GM15510 (cell line): ENCODE measurements around the gene TIMP2.

Source experiments
- POLR2A ChIP-seq: IDR thresholded peaks from 3 replicates; pipeline ENCODE4 v1.6.1; 2011; ENCODE audit warnings: borderline replicate concordance; ENCODE audit not compliant: insufficient read length; ENCODE audit errors: extremely low read depth

Gene TIMP2

DNA sequence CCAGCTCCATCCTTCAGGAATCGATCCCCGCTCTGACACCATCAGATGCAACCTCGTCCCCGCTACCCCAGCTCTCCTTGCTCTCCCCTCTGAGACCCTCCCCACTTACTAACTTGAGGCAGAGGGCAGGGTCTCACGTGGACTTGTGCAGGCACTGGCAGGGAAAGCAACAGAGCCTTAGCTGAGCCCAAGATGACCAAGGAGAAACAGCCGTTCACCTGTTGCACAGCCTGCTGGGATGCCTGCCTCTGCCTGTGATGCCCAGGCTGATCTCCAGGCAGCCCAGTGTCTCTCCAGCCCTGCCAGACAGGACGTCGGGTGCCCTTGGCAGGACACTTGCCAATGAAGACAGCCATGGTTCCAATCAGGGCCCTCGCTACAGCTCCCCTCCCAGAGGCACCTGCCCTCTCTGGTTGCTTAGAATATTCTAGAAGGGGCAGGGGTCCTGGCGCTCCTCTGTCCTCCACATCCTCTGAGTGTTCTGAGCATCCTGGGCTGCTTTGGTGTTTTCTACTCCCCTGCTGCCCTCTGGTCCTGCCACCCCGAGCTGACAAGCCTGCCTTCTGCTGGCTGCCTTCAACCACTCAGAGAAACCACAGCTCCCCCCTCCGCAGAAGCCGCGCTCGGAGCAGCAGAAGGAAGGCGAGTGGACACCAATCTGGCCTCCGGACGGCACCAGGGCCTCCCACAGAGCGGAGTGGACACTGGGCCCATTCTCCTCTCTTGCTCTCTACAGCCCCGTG, 28.9 kb downstream of the TIMP2 start:
- no peak for TF ChIP-seq POLR2A

DNA sequence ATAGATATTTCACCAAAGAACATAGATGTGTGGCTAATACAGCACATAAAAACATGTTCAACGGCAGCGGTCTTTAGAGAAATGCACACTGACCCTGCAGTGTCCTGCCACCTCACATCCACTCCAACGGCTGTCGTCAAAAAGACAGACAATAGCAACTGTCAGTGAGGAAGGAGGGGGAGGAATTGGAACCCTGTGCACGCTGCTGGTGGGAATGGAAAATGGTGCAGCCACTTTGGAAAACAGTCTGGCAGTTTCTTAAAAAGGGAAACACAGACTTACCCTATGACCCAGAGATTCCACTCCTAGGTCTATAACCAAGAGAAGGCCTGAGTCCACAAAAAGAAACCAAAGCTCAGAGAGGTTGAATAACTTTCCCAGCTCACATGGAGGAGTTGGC, 29.9 kb downstream of the TIMP2 start:
- TF ChIP-seq POLR2A: no peak

DNA sequence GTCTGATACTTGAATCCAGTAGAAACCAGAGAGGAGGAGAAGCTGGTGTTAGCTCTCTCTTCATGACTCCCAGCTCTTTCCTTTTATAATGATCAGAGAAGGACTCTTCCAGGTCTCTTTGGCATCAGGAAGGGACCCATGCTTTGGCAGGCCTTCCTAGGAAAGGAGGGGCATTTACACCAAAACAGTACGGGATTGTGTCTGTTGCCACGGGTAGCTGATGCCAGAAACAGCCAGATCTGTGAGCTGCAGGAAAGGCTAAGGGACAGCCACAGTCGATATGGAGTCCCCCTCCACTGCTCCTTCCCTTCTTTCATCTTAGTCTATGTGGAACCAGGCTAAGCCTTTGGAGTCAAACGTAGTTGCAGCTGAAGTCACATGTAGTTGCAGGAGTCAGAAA, 31.5 kb downstream of the TIMP2 start:
- TF ChIP-seq POLR2A: no peak

DNA sequence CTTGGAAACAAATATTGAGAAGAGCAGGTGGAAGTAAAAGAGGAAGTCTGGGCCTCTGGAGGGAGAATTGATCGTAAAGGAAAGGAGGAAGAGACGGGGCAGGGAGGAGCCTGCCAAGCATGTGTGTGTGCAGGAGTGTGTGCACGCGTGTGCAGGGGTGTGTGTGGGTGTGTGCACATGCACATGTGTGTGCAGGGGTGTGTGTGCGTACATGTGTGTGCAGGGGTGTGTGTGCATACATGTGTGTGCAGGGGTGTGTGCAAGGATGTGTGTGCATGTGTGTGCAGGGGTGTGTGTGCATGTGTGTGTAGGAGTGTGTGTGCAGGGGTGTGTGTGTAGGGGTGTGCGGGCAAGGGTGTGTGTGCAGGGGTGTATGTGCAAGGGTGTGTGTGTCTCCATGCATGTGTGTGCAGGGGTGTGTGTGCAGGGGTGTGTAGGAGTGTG, 32.2 kb downstream of the TIMP2 start:
- no peak for TF ChIP-seq POLR2A

DNA sequence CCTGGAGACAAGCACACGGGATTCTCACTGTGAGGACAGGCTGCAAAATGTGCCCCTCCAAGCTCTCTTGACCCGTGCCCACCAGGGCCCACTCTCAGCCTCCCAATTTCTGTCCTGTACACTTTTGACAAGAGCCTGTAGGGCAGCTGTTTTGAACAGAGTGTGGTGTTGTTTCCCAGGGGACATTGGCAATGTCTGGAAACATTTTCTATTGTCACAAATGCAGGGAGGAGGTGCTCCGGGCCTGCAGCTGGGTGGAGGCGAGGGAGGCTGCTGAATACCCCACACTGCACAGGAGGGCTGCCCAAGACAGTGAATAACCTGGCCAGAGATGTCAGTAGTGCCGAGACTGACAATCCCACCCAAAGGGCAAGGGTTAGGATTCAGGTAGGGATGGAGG, 32.7 kb downstream of the TIMP2 start:
- TF ChIP-seq POLR2A: no peak

DNA sequence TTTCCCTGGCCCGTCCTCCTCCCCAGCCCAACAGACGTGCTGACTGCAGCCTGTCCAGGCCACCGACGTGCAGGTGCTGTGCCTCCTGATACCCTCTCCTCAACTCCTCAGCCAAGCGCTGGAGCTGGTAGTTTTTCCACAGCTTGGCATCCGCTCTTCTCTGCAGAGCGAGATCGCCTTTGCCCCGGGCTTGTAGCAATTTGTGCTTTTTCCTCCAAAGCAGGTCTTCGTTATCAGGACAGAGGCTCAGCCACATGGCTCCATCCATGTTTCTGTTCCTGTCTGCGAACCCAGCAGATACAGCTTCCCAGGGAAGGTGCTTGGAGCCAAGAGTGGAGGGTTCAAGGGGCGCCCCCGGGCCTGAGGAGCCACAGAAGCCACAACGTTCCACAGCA, 33.1 kb downstream of the TIMP2 start:
- TF ChIP-seq POLR2A: no peak

DNA sequence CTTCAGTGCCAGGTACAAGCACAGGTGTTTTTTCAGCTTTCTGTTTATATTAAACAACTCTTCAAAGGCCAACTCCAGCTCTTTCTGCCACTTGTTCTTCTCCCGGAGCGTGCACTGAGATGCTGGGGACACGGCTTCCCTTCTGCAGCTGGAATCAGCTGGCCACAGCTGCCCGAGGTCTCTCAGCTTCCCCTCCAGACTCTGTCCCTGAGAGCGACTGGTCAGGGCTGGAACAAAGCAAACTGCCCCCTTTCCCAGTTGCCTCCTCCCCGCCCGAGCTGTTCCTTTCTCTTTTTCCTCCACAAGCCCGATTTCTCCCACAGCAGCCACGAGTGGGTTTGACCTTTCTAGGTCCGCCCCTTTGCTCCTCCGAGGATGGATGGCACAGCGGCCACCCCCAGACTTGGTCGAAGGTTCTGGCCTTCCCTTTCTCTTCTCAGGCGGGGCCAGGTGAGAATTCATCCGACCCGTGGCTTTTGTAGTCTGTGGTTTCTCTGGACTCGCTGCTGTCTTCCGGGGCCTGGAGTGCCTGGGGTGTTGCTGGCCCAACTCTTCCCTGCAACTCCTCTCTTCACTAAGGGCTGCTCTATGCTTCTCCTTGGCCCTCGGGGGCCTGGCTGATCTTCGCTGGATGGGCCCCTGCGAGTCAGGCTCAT, 33.7 kb downstream of the TIMP2 start:
- no peak for TF ChIP-seq POLR2A

DNA sequence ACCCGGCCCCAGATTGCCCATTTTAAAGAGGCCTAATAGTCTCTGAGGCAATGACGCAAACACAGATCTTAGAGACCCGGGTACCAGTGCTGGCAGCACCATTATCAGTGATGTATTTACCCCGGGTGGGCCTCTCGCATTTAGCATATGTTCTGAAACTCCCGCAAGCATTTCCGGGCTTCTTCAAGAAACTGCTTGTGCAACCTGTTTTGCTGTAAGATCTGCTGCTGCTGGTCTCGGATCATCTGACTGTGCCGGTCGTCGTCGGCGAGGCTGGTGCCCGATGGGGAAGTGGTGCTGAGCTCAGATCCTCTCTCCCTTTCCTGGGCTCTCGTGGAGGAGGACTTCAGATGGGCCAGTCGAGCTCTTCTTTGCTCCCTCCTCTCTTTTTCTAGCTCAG, 34.7 kb downstream of the TIMP2 start:
- no peak for TF ChIP-seq POLR2A

DNA sequence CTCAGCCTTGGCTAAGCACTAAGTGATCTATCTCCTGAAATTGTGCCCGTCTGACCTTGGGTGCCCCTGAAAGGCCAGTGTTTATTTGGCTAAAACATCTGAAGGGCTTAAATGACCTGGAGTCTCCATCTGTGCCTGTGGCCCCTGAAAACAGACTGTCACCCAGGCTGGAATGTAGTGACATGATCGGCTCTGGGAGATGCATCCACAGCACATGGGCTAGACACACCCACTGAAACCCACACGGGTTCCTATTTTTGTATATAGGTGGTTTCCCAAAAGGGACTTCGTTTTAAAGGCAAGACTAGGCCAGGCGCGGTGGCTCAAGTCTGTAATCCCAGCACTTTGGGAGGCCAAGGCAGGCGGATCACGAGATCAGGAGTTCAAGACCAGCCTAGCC, 35.7 kb downstream of the TIMP2 start:
- no peak for TF ChIP-seq POLR2A

DNA sequence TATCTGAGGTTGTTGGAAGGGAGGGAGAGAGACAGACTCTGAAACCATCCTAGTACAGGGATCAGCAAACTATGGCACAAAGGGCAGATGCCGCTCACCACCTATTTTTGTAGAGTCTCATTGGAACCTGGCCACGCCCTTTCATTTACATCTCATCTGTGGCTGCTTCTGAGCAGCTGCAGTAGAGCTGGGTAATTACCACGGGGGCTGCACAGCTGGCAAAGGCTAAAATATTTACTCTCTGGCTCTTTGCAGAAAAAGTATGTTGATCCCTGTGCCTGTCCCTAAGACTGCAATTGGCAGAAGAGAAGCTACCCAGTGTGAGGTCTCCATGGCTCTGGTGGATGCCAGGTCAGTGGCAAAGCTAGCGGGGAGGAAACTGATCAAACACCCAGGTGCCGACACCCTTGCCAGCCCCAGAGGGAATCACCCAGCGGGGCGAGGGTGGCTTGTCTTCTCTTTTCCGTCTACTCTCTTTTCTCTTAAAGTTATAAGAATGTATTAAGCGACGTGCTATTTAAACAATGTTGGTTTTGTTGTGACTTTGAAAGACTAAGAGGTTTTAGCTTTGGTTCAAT, 36.2 kb downstream of the TIMP2 start:
- no peak for TF ChIP-seq POLR2A

DNA sequence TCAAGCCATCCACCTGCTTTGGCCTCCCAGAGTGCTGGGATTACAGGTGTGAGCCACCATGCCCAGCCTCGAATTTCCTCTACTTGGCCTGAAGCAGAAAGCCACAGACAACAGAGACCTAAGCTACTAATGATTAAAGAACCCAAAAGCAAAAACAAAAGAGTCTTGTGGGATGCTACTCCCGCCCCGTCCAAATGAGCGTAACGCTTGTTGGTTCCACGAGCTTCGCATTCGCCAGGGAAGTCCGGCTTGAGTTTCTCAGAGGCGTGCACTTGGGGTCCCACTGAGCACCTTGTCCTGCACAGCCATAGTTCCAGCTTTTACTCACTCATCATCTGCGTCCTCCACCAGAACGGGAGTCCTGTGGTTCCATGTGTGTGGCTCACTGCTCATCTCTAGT, 38.2 kb downstream of the TIMP2 start:
- TF ChIP-seq POLR2A: no peak

DNA sequence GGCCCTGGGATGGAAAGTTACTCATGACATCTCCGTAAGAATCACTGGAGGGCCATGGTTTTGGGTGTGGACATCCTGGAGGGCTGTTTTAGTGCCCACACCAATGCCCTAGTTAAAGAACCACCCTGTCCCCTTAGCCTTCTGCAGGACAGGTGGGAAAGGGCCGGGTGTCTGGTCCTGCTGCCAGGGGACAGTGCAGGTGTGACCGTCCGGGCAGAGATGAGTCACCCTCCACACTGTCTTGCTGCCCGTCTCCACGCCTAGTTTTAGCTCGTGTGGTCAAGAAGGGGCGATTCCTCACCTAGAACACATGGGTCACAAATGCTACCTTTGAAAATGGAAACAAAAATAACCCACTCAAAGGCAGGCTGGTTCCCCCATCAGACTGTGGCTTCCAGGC, 39.2 kb downstream of the TIMP2 start:
- no peak for TF ChIP-seq POLR2A

DNA sequence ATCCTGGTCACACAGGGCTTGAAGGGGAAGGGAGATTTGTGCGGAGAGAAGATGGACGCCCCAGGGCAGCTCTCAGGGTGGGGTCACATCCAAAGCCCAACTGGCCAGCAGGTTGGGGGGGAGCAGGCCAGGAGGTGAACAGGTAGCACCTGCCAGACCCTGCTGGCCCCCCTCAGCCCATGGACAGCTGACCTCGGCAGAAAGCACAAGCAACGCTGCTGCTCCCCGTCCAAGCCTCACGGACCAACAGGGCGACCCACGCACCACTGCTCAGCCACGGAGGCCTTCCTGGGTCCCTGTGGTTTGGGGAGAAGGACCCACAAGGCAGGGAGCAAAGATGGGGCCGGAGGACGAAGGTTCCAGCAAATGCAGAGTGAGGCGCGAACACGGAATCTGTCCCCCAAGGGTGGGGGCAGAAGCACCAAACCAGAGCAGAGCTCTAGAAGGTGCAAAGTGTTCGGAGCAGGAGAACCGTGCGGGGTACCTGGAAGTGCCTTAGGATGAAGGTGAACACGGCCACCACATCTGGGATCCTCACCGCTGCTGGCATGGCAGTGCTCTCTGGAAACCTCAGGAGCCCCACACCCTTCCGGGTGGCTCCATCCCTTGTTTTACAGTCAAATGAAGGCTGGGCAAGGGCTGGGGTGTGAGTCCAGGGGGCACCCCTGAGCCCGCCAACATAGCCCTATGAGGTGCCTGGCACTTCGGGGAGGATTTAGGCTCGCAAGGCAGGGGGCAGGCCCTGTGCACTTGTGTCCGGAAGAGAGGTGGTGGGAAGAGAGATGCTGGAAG, 40.1 kb downstream of the TIMP2 start:
- no peak for TF ChIP-seq POLR2A

DNA sequence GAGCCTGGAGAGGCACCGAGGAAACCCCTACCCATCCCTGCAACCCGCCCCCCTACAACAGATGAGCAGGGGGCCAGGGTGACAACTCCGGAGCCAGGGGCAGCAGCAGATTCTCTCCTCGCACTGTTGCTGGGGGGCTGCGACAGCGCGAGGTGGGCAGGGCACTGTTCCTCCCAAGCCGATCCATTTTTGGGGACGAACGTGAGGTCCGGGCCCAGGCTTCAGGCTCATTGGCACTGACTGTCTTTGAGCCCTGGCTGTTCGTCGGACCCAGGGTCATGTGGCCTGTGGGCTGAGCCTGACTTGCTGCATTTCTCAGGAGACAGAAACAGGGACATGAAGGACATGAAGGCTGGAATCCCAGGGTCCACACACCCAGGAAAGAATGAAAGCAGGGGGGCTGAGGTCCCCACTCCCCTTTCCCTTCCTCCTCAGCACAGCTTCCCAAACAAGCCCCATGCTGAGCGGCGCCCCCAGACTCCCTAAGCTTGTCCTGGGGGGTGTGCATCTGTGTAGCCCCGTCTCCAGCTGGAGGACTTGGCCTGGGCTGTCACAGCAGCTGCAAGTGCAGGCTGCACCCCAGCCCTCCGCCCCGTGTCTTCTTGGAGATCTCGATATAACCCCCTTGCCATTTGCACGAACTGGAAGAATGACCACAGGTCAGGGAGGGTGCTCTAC, 40.9 kb downstream of the TIMP2 start:
- no peak for TF ChIP-seq POLR2A
